K562 (cell line): Measurements from ENCODE around the gene SETDB1. TPM values are rescaled to one million over a fixed set of nuclear protein-coding genes. Genes with fewer than 3 reads are reported as not detected.

Experiments used
- CBX3 ChIP-seq, 2 experiments: IDR thresholded peaks; 1 replicate in 1 of 2; 2 replicates in 1 of 2; pipeline ENCODE4 v1.6.1; 2012; ENCODE audit warnings: inconsistent platforms in 2 of 2, low read length in 2 of 2, borderline replicate concordance in 1 of 2, control low read depth in 1 of 2
- ESRRA ChIP-seq: fragments of 450-650 bp; IDR thresholded peaks from 2 replicates; pipeline ENCODE4 v1.6.1; 2014; ENCODE audit warnings: low read depth, mild to moderate bottlenecking, moderate library complexity, borderline replicate concordance
- HDAC1 ChIP-seq, 2 experiments: fragments of 450-650 bp; IDR thresholded peaks; 2 replicates each; pipeline ENCODE4 v1.6.1; 2016 to 2017; ENCODE audit warnings: inconsistent platforms in 1 of 2, mild to moderate bottlenecking in 1 of 2, moderate library complexity in 1 of 2
- KLF1 ChIP-seq: fragments of 450-650 bp; IDR thresholded peaks from 2 replicates; pipeline ENCODE4 v1.6.1; 2016; ENCODE audit warnings: missing genetic modification characterization, missing compliant biosample characterization
- MAFK ChIP-seq: IDR thresholded peaks from 2 replicates; pipeline ENCODE4 v1.6.1; 2011; ENCODE audit warnings: low read length, improper control_type of control experiment
- MLLT1 ChIP-seq, 2 experiments: fragments of 450-650 bp; IDR thresholded peaks; 2 replicates each; pipeline ENCODE4 v1.6.1; 2016
- MTA3 ChIP-seq: fragments of 450-650 bp; formaldehyde crosslinking; IDR thresholded peaks from 2 replicates; pipeline ENCODE4 v1.6.1; 2017; ENCODE audit warnings: mild to moderate bottlenecking, borderline replicate concordance
- NFE2L1 ChIP-seq: fragments of 450-650 bp; IDR thresholded peaks from 2 replicates; pipeline ENCODE4 v1.6.1; 2016; ENCODE audit warnings: missing genetic modification characterization, low read depth, mild to moderate bottlenecking, missing compliant biosample characterization, moderate library complexity, borderline replicate concordance
- NR2C1 ChIP-seq, 2 experiments: fragments of 450-650 bp; IDR thresholded peaks; 2 replicates each; pipeline ENCODE4 v1.6.1; 2017; ENCODE audit warnings: mild to moderate bottlenecking in 2 of 2, antibody characterized with exemption in 1 of 2, inconsistent platforms in 1 of 2, missing compliant biosample characterization in 1 of 2, missing genetic modification characterization in 1 of 2
- RBBP5 ChIP-seq: fragments of 200-600 bp; sonication (generic); IDR thresholded peaks from 2 replicates; pipeline ENCODE4 v1.6.1; 2012; ENCODE audit warnings: borderline replicate concordance, mild to moderate bottlenecking, low read length, control low read depth, inconsistent platforms; ENCODE audit not compliant: insufficient read depth, poor library complexity, severe bottlenecking
- RFX5 ChIP-seq: IDR thresholded peaks from 2 replicates; pipeline ENCODE4 v1.6.1; 2011; ENCODE audit warnings: low read depth, mild to moderate bottlenecking, improper control_type of control experiment, low read length
- SMAD4 ChIP-seq: fragments of 250-450 bp; sonication (Bioruptor Pico); conservative IDR thresholded peaks from 2 replicates; pipeline ENCODE4 v1.8.0; 2021; ENCODE audit warnings: inconsistent platforms, mild to moderate bottlenecking, moderate library complexity
- SMARCA5 ChIP-seq: fragments of 450-650 bp; IDR thresholded peaks from 2 replicates; pipeline ENCODE4 v1.6.1; 2016
- SMARCE1 ChIP-seq: fragments of 450-650 bp; IDR thresholded peaks from 2 replicates; pipeline ENCODE4 v1.7.1; 2016; ENCODE audit warnings: mild to moderate bottlenecking
- ZBTB12 ChIP-seq: fragments of 250-450 bp; sonication (Bioruptor Pico); IDR thresholded peaks from 2 replicates; pipeline ENCODE4 v1.4.0; 2020
- ZNF140 ChIP-seq: fragments of 250-450 bp; sonication (Bioruptor Pico); IDR thresholded peaks from 2 replicates; pipeline ENCODE4 v1.8.0; 2021; ENCODE audit warnings: moderate library complexity, mild to moderate bottlenecking, inconsistent platforms
- ZNF282 ChIP-seq: sonication (generic); formaldehyde crosslinking; IDR thresholded peaks from 2 replicates; pipeline ENCODE4 v1.8.1; 2023; ENCODE audit warnings: missing genetic modification reagents
- ZNF431 ChIP-seq: sonication (generic); formaldehyde crosslinking; IDR thresholded peaks from 2 replicates; pipeline ENCODE4 v1.8.0; 2022; ENCODE audit warnings: mild to moderate bottlenecking, missing genetic modification reagents
- polyA plus RNA-seq, 8 experiments: library from polyadenylated mRNA; depleted of rRNA in 4 of 8; stranded (reverse) in 5 of 8; unstranded in 3 of 8; fragments of >200 nt; fragmentation: Nextera tagmentation in 2 of 8; fragmentation: Illumina TruSeq in 1 of 8; extraction: Ambion mirVana in 2 of 8; extraction: Trizol in 1 of 8; gene quantifications; 2 replicates each; pipeline versions ENCODE4 v1.2.1 to v1.2.3, GENCODE V29; 2011 to 2014; ENCODE audit warnings: inconsistent platforms in 1 of 8, missing spikeins in 1 of 8
- total RNA-seq, 7 experiments: library from RNA; depleted of rRNA in 6 of 7; stranded (reverse); fragments of >200 nt in 6 of 7; fragmentation: Illumina TruSeq in 2 of 7; extraction: Trizol in 2 of 7; gene quantifications; 2 replicates each; pipeline versions ENCODE4 v1.2.1 to v1.2.3, GENCODE V29; 2011 to 2021; ENCODE audit warnings: low replicate concordance in 1 of 7
- TF ChIP-seq, protein P1 (sequence below): conservative IDR thresholded peaks from 2 replicates; pipeline ENCODE4 v1.6.1; 2011; ENCODE audit warnings: low read depth, mild to moderate bottlenecking, low read length; ENCODE audit not compliant: control insufficient read depth
- TF ChIP-seq, protein P2 (sequence below): sonication (generic); formaldehyde crosslinking; IDR thresholded peaks from 2 replicates; pipeline ENCODE4 v1.8.0; 2022; ENCODE audit warnings: missing genetic modification reagents, mild to moderate bottlenecking, moderate library complexity, borderline replicate concordance

Gene SETDB1
- total and polyA plus RNA-seq, 9 of the 15 experiments (the other 6 are each of a cell fraction or from before 2014, with no cell fraction given): 21.5 to 64.4 (median 42.0) TPM

DNA sequence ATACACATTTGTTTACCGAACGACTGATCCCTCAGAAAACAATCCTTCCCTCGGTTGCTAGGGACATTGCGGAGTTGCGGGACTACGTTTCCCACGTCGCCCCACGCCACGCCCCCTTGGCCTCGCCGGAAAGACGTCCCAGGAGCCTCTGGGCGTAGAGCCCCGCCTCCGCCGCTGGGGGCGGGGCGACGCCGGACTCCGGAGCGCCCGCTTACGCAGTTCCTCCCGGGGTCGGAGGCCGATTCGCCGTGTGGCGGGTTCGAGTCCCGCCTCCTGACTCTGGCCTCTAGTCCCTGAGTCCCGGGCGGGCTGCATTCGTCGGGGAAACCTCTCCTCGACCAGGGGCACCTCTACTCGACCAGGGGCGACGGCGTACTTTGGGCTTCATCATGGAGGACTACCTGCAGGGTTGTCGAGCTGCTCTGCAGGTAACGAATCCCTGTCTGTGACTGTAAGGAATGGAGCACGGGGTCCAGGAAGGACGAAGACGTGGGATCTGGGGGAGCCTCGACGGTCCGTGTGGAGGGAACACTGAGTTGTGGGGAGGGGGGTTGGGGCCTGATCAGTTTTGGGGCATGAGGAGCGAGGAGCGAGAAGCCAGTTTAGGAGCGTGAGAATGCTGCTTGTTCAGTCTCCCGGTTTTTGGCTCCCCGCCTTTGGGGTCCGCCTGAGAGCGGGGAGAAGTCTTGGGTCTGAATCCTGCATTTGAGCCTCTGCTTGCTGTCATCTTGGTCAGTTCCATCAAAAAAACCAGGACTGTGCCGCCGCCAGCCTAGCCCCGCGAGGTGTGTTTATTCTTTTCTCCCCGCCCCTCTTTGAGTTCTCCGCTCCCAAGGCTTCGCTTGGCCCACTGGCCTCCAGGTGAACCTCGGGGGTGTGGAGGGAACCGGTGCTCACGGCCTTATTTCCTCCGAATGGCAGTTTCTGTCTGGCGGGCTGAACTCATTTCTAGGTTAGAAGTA lies 82.4 kb downstream of the SETDB1 start, which contains the start of gene PRUNE1 (continued):
- TF ChIP-seq ZNF282 (CRISPR knock-in tag) (0 out of 2 replicates have a peak, but pooled peaks have one; percentile 67), NFE2L1 (tag) (no peak), MLLT1 (IDR thresholded peaks at IDR 0.05) (peak in 1 of 2 experiments; percentile 59; a peak in 1 of 4 replicates), KLF1 (no peak), ESRRA (0 out of 2 replicates have a peak, but pooled peaks have one; percentile 28), SMARCE1 (peak; percentile 47; the same call in 1 of the 2 replicates), ZNF140 (no peak), RBBP5 (peak; percentile 66), ZNF431 (CRISPR knock-in tag) (no peak), MTA3 (peak; percentile 72; the same call in 1 of the 2 replicates), SMARCA5 (peak; percentile 66; the same call in 1 of the 2 replicates), SMAD4 (CRISPR knock-in tag) (no peak; the same call in none of the 2 replicates), RFX5 (peak; percentile 62; the same call in 1 of the 2 replicates), MAFK (no peak), ZBTB12 (CRISPR knock-in tag) (peak; percentile 66; the same call in 1 of the 2 replicates), HDAC1 (IDR thresholded peaks at IDR 0.05) (peak in 1 of 2 experiments; percentile 56; a peak in 1 of 4 replicates), NR2C1 (IDR thresholded peaks at IDR 0.05) (peak; percentile 89), NR2C1 (tag; IDR thresholded peaks at IDR 0.05) (peak; percentile 86; the same call in 1 of the 2 replicates), CBX3 (IDR thresholded peaks at IDR 0.05; ENCODE audit: borderline replicate concordance in 1 of 2, low read length in 2 of 2) (peak in 1 of 2 experiments; percentile 18; a peak in 1 of 3 replicates)
- TF ChIP-seq, protein P1, sequence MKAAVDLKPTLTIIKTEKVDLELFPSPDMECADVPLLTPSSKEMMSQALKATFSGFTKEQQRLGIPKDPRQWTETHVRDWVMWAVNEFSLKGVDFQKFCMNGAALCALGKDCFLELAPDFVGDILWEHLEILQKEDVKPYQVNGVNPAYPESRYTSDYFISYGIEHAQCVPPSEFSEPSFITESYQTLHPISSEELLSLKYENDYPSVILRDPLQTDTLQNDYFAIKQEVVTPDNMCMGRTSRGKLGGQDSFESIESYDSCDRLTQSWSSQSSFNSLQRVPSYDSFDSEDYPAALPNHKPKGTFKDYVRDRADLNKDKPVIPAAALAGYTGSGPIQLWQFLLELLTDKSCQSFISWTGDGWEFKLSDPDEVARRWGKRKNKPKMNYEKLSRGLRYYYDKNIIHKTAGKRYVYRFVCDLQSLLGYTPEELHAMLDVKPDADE: peak; percentile 83
- TF ChIP-seq, protein P2, sequence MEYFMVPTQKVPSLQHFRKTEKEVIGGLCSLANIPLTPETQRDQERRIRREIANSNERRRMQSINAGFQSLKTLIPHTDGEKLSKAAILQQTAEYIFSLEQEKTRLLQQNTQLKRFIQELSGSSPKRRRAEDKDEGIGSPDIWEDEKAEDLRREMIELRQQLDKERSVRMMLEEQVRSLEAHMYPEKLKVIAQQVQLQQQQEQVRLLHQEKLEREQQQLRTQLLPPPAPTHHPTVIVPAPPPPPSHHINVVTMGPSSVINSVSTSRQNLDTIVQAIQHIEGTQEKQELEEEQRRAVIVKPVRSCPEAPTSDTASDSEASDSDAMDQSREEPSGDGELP (CRISPR knock-in tag): peak; percentile 60; the same call in 1 of the 2 replicates
